DND-41 (cell line): Measurements from ENCODE around the gene KRTAP9-7.
"Not testable (repeated sequence)": the region's sequence is repeated elsewhere in the genome, so short reads cannot be mapped to it uniquely, and the experiment has no call there.

ENCODE experiments used
- ATAC-seq: fragments of 200-7000 bp; cut with Tn5 transposase; 3 replicates; pipeline ENCODE4 v1.9.1; 2021; ENCODE audit warnings: low read depth; ENCODE audit not compliant: insufficient read depth
- DNase-seq: peaks from one replicate; pipeline ENCODE4 v3.0.0-alpha.2; 2020
- H2AFZ ChIP-seq: 2 replicates; pipeline ENCODE4 v1.6.0; 2012; ENCODE audit warnings: low read depth, low read length
- H3K27ac ChIP-seq: 2 replicates; pipeline ENCODE4 v1.5.1; 2012; ENCODE audit warnings: low read length, inconsistent platforms
- H3K27me3 ChIP-seq: fragments of 200-600 bp; sonication (generic); 2 replicates; pipeline ENCODE4 v1.6.0; 2012; ENCODE audit warnings: low read length, mild to moderate bottlenecking, inconsistent platforms; ENCODE audit not compliant: insufficient read depth, poor library complexity
- H3K36me3 ChIP-seq: 2 replicates; pipeline ENCODE4 v1.5.1; 2012; ENCODE audit warnings: low read length, inconsistent platforms; ENCODE audit not compliant: insufficient read depth
- H3K4me1 ChIP-seq: 2 replicates; pipeline ENCODE4 v1.5.1; 2012; ENCODE audit warnings: mild to moderate bottlenecking, low read length; ENCODE audit not compliant: insufficient read depth
- H3K4me2 ChIP-seq: 2 replicates; pipeline ENCODE4 v1.6.0; 2012; ENCODE audit warnings: mild to moderate bottlenecking, moderate library complexity, low read length, inconsistent platforms; ENCODE audit not compliant: insufficient read depth
- H3K4me3 ChIP-seq, 2 experiments: fragments of 200-600 bp in 1 of 2; shearing (Covaris generic) in 1 of 2; 2 replicates each; pipeline ENCODE4 v1.5.1; 2012 to 2016; ENCODE audit warnings: inconsistent platforms in 2 of 2, low read length in 2 of 2, mild to moderate bottlenecking in 2 of 2, low read depth in 1 of 2, moderate library complexity in 1 of 2
- H3K79me2 ChIP-seq: 2 replicates; pipeline ENCODE4 v1.6.0; 2012; ENCODE audit warnings: low read length, inconsistent platforms; ENCODE audit not compliant: insufficient read depth
- H3K9ac ChIP-seq: 2 replicates; pipeline ENCODE4 v1.6.0; 2012; ENCODE audit warnings: low read depth, mild to moderate bottlenecking, inconsistent platforms, low read length, moderate library complexity
- H3K9me3 ChIP-seq: 2 replicates; pipeline ENCODE4 v1.5.1; 2012; ENCODE audit warnings: low read length, moderate library complexity, mild to moderate bottlenecking, inconsistent platforms; ENCODE audit not compliant: insufficient read depth, severe bottlenecking
- H4K20me1 ChIP-seq: 2 replicates; pipeline ENCODE4 v1.6.0; 2012; ENCODE audit warnings: low read length; ENCODE audit not compliant: insufficient read depth
- EZH2 ChIP-seq: IDR thresholded peaks from 3 replicates; pipeline ENCODE4 v1.6.1; 2012; ENCODE audit warnings: borderline replicate concordance, low read depth, mild to moderate bottlenecking, moderate library complexity, low read length, inconsistent platforms; ENCODE audit not compliant: severe bottlenecking
- TF ChIP-seq, protein P1 (sequence below): IDR thresholded peaks from 2 replicates; pipeline ENCODE4 v1.5.1; 2012; ENCODE audit warnings: borderline replicate concordance, low read length, moderate library complexity, mild to moderate bottlenecking; ENCODE audit not compliant: poor library complexity, severe bottlenecking; ENCODE audit errors: extremely low read depth

KRTAP9-7 gene

GRCh38 chr17:41231731-41232130 lies 43.8 kb upstream of the KRTAP9-7 start:
- Histone ChIP-seq H3K4me1 (no peaks in the 10 kb centered on the region), H3K79me2 (no peaks in the 10 kb centered on the region), H3K36me3 (no peaks in the 10 kb centered on the region), H3K4me3 (no peak overlapping the region), H3K9me3 (no peaks in the 10 kb centered on the region), H3K27me3 (peaks cover 13% of the 10 kb centered on the region), H3K4me2 (no peak overlapping the region), H2AFZ (no peak overlapping the region), H3K9ac (no peak overlapping the region), H4K20me1 (no peaks in the 10 kb centered on the region), H3K27ac (no peak overlapping the region)
- ATAC-seq (no peak), DNase-seq (no peak)
- no peak for TF ChIP-seq EZH2
- TF ChIP-seq, protein P1, sequence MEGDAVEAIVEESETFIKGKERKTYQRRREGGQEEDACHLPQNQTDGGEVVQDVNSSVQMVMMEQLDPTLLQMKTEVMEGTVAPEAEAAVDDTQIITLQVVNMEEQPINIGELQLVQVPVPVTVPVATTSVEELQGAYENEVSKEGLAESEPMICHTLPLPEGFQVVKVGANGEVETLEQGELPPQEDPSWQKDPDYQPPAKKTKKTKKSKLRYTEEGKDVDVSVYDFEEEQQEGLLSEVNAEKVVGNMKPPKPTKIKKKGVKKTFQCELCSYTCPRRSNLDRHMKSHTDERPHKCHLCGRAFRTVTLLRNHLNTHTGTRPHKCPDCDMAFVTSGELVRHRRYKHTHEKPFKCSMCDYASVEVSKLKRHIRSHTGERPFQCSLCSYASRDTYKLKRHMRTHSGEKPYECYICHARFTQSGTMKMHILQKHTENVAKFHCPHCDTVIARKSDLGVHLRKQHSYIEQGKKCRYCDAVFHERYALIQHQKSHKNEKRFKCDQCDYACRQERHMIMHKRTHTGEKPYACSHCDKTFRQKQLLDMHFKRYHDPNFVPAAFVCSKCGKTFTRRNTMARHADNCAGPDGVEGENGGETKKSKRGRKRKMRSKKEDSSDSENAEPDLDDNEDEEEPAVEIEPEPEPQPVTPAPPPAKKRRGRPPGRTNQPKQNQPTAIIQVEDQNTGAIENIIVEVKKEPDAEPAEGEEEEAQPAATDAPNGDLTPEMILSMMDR = no peak

DNA sequence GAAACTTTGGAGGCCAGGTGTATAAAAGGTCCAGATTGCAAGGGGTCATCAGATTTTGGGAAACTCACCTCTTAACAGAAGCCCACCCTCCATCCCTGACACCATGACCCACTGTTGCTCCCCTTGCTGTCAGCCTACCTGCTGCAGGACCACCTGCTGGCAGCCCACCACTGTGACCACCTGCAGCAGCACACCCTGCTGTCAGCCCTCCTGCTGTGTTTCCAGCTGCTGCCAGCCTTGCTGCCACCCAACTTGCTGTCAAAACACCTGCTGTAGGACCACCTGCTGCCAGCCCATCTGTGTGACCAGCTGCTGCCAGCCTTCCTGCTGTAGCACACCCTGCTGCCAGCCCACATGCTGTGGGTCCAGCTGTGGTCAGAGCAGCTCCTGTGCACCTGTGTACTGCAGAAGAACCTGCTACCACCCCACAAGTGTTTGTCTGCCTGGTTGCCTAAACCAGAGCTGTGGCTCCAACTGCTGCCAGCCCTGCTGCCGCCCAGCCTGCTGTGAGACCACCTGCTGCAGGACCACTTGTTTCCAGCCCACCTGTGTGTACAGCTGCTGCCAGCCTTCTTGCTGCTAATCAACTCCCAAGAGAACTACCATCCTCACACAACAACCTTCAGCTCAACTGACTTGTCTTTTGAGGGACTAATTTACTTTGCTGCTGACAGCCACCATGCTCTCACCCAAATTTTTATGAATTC lies 42.9 kb upstream of the KRTAP9-7 start, which contains the start of gene KRTAP9-3:
KRTAP9-3 (plus strand) TSS at position 51 of the 707 bp plus-strand sequence; CDS start at position 104, 53 bp downstream.
- H3K27me3 ChIP-seq = peaks cover 13% of the 10 kb centered on the region
- not testable (repeated sequence) for H3K36me3 ChIP-seq, H3K4me1 ChIP-seq, DNase-seq, H3K79me2 ChIP-seq, ATAC-seq, H3K4me3 ChIP-seq, H3K9ac ChIP-seq, H3K4me2 ChIP-seq, H3K27ac ChIP-seq, H4K20me1 ChIP-seq, H3K9me3 ChIP-seq, H2AFZ ChIP-seq

- not testable (repeated sequence) for H3K27me3 ChIP-seq
Measured at GRCh38 chr17:41237116-41237515, 38.4 kb upstream of the KRTAP9-7 start.

DNA sequence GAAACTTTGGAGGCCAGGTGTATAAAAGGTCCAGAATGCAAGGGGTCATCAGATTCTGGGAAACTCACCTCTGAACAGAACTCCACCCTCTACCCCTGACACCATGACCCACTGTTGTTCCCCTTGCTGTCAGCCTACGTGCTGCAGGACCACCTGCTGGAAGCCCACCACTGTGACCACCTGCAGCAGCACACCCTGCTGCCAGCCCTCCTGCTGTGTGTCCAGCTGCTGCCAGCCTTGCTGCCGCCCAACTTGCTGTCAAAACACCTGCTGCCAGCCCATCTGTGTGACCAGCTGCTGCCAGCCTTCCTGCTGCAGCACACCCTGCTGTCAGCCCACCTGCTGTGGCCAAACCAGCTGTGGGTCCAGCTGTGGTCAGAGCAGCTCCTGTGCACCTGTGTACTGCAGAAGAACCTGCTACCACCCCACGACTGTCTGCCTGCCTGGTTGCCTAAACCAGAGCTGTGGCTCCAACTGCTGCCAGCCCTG lies 37.5 kb upstream of the KRTAP9-7 start, which contains the start of gene KRTAP9-8:
KRTAP9-8 (plus strand) TSS at position 51 of the 489 bp plus-strand sequence; CDS start at position 104, 53 bp downstream.
- not testable (repeated sequence) for H3K36me3 ChIP-seq, H3K27ac ChIP-seq, H3K4me1 ChIP-seq, H3K4me2 ChIP-seq, H2AFZ ChIP-seq, H3K9me3 ChIP-seq, H3K27me3 ChIP-seq, H3K9ac ChIP-seq, H3K4me3 ChIP-seq, ATAC-seq, DNase-seq, H4K20me1 ChIP-seq, H3K79me2 ChIP-seq

More at GRCh38 chr17:41237116-41237515, 38.4 kb upstream of the KRTAP9-7 start:
- H4K20me1 ChIP-seq, H3K4me1 ChIP-seq, H3K27ac ChIP-seq, H3K79me2 ChIP-seq, H3K4me2 ChIP-seq, H3K9ac ChIP-seq, H3K36me3 ChIP-seq, DNase-seq, H3K9me3 ChIP-seq, H3K4me3 ChIP-seq, ATAC-seq, H2AFZ ChIP-seq: not testable (repeated sequence)

DNA sequence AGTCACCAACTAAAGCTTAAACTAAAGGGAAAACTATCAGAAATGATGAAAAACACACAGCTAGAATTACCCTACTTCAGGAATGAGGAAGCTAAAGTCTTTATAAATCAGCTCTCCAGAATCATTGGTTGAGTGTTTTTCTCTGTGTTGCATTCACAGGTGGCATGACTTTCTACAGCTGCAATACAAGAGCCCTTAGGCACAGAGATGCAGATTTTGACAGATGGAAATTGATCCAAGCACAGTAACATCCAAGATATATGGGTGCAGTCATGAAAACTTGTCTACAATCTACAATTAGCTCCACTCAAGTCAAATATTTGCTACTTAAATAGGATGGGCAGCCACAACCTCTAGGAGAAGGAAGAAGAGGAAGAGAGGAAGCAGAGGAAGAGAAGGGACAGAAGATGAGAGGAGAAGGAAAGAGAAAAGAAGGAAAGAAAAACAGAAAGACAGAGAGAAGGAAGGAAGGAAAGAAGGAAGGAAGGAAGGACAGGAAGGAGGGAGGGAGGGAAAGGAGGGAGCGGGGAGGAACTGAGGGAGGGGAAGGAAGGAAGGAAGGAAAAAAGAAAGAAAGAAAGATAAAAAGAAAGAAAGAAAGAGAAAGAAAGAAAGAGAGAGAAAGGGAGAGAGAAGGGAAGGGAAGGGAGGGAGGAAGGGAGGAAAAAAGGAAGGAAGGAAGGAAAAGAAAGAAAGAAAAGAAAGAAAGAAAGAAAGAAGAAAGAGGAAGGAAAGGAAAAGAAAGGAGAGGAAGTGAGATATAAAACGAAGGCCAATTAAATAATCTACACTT lies 28.3 kb upstream of the KRTAP9-7 start:
- H3K36me3 ChIP-seq, H3K79me2 ChIP-seq, DNase-seq, ATAC-seq, H3K4me1 ChIP-seq, H3K4me2 ChIP-seq, H3K27ac ChIP-seq, H3K9ac ChIP-seq, H4K20me1 ChIP-seq, H3K9me3 ChIP-seq, H2AFZ ChIP-seq, H3K4me3 ChIP-seq, H3K27me3 ChIP-seq: not testable (repeated sequence)

DNA sequence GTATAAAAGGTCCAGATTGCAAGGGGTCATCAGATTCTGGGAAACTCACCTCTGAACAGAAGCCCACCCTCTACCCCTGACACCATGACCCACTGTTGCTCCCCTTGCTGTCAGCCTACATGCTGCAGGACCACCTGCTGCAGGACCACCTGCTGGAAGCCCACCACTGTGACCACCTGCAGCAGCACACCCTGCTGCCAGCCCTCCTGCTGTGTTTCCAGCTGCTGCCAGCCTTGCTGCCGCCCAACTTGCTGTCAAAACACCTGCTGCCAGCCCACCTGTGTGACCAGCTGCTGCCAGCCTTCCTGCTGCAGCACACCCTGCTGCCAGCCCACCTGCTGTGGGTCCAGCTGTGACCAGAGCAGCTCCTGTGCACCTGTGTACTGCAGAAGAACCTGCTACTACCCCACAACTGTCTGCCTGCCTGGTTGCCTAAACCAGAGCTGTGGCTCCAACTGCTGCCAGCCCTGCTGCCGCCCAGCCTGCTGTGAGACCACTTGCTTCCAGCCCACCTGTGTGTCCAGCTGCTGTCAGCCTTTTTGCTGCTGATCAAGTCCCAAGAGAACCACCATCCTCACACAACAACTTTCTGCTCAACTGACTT lies 25.8 kb upstream of the KRTAP9-7 start, which contains the start of gene KRTAP9-4:
KRTAP9-4 (plus strand) TSS at position 51 of the 604 bp plus-strand sequence; CDS start at position 85, 34 bp downstream.
- not testable (repeated sequence) for DNase-seq

More for the DNA sequence above, 25.8 kb upstream of the KRTAP9-7 start, which contains the start of gene KRTAP9-4:
- H3K4me3 ChIP-seq, H3K27ac ChIP-seq, H2AFZ ChIP-seq, H3K9ac ChIP-seq, H3K27me3 ChIP-seq, H3K4me2 ChIP-seq, H3K4me1 ChIP-seq, ATAC-seq, H4K20me1 ChIP-seq, H3K9me3 ChIP-seq, H3K36me3 ChIP-seq, H3K79me2 ChIP-seq: not testable (repeated sequence)
